Left renal pelvis (tissue), 4 donors: Measurements from ENCODE around the gene OLFM4. TPM values are rescaled to one million over a fixed set of nuclear protein-coding genes. Genes with fewer than 3 reads are reported as not detected.
A peak's percentile ranks its signal among the peaks of the same experiment; 100 is the strongest.
"Not testable (repeated sequence)": the region's sequence is repeated elsewhere in the genome, so short reads cannot be mapped to it uniquely, and the experiment has no call there.

Source experiments
- DNase-seq, 4 donors: peaks; one replicate each; pipeline ENCODE4 v3.0.0-alpha.2; 2013; ENCODE audit warnings: low read depth in 4 of 4, low spot score in 3 of 4
- polyA plus RNA-seq, 4 donors: library from polyadenylated mRNA; unstranded; fragments of 120-200 nt; gene quantifications; one replicate each; pipeline ENCODE4 v1.2.1, GENCODE V29; 2013; ENCODE audit not compliant: insufficient read length in 4 of 4

The OLFM4 gene
- polyA plus RNA-seq, 4 donors, result 0.18 to 0.83 (median 0.57) TPM

DNA sequence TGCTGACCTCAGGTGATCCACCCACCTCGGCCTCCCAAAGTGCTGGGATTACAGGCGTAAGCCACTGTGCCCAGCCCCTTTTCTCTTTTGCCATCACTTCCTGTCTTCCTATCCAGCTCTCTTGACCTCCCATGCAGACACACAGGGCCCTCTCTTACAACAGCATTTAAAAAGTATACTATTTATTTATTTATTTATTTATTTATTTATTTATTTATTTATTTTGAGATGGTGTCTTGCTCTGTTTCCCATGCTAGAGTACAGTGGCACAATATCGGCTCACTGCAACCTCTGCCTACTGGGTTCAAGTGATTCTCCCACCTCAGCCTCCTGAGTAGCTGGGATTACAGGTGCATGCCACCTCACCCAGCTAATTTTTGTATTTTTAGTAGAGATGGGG, 14.6 kb upstream of the OLFM4 start:
- not testable (repeated sequence) for DNase-seq

DNA sequence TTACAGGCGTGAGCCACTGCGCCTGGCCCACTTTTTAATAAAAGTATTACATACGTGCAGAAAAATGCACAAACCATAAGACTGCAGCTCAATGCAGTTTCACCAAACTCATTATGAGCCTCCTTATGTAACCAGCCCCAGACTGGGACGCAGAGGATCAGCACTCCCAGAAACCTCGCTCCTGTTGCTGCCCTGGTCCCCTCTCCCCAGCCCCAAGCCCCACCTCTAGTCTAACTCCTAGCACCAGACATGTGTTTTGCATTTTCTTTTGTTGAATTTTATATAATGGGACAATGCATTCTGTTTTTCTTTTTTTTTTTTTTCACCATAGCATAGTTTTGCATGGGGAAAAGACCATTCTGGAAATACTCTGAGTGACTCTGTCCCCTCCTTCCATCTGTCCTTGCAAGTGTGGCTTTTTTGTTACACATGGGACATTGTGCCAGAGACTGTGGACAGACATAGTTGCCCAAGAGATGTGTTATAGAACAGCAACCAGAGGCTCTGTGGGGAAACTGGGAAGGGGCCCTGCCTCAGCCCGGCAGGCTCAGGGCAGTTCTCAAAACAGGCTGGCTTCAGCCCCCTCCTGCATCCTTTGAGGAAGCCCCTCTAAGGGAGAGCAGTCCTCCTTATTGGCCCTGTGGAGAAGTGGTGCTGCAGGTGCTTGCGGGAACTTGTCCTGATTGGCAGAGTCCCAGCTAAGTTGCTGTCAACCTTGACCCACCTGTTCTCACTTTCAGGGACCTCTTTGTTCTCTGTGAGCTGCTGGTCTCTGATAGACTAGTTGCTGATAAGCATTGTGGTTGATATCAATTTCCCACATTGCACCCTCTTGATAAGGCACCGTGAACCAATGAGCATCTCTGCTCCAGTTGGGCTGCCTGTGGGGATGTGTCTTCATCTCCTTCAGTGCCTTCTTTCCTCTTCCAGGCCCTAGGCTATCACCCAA, 13.8 kb upstream of the OLFM4 start:
- DNase-seq, result no peak

DNA sequence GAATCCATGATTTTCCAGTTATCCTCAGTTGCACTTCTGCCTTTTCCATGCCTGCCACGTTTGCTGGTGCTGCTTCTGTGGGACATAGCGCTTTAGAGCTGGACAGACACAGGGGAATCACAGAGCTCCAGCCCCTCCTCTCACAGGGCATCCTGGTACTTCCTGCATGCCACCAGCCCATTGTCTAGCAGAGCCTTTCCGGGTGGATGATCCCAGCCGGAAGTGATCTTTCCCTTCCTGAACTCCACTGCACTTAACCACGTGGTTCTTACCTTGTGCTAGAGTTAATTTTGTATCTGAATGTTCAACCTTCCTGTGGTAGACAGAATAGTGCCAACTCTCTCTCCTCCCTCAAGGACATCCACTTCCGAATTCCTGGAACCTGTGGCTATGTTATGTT, 12.6 kb upstream of the OLFM4 start:
- DNase-seq, result no peak

DNA sequence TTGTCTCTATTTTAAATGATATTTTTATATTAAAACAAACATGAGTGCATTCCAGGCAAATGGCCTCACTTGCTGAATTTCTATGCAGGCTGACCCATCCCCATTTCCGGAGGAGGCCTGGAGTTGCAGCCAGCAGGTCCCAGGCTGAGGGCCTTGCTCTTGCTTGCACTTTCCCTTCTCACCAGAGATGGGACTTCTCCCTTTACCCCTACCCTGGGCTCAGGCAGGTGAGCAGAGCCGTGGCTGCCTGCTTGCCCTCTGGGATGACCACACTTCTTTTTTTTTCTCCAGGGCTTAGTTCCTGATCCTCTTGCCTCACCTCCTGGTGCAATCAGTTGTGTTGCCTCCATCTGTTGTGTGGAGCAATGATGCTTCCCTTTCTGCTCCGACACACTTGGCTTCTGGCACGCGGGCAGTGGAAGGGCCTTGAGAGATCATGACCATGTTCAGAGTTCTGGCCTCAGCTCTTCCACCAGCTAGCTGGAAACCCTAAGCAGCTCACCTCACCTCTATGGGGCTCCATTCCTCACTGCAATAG, 11.1 kb upstream of the OLFM4 start:
- DNase-seq, result no peak

DNA sequence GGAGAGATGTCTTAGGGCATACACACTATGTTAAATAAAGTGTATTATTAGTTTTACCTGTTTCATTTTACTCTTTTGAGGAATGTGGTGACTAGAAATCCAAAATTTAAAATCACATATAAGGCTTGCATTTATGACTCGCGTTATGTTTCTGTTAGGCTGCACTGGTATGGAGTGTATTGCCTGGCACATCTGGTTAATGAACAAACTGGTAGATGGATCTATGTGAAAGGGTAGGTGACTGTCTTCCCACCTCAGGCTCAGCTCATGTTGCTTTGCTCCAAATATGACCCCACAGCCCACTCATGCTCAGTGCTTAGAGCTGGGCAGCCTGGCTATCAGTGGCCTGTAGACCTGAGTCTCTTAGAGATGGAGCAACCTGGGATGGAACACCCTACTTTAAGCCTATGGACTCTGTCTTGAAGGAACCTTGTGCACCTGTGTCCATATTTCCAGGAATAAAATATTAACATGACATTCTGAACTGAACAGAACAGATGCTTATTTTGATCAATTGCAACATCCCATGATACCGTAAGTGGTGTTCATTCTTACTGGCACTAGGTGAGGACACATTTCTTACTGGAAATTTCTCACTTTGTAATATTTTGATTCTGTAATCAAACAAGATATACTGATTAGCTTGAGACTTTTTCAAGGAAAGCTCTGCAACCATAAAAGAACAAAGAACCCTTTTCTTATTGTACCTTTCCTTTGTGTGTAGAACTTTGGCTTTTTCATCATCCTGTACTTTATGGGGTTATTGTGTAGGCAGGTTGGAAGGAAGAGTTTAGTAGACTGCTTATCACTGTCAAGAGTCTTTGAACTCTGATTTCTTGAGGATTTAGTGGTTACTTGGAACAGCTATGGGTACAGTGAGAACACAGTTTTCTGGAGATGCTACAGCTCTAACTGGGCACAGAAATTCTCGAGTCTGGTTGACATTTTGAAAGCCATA, 9.6 kb upstream of the OLFM4 start:
- DNase-seq, result no peak

DNA sequence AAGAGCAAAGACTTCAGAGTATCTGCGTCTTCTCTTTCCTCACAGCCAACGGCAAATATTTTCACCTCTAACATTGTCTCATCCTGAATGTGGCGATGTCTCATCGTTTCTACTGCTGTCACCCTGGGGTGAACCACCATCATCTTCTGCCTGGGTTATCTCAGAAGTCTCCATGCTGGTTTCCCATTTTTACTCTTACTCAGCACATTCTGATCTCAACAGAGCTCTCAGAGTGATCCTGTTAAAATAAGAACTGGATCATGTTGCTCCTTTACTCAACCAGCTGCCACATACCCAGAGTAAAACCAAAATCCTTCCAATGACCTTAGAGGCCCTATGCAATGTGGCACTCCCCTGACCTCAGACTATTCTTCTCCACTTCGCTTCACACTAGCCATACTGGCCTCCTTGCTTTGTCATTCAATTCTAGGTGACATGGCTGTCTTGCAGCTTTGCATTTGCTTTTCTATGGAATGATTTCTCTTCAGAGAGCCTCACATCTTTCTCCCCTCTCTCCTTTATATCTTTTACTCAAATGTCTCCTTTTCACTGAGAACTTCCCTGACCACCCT, 7.8 kb upstream of the OLFM4 start:
- no peak for DNase-seq

DNA sequence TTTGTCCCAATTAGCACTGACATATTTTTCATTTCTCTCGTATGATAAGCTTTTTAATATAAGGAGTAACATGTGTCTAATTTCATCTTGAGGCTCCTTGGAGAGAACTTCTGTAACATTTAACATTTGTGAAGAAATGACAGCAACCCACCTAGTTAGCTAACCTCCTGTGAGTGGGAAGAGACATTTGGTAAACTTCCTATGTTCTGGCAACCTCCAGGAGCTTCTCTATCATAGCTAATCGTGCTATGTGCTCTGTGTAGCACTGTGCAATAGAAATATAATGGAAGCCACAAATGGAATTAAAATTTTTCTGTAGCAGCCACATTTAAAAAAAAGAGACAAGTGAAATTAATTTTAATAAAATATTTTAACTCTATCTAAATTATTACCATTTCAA, 5.4 kb upstream of the OLFM4 start:
- DNase-seq, result no peak

DNA sequence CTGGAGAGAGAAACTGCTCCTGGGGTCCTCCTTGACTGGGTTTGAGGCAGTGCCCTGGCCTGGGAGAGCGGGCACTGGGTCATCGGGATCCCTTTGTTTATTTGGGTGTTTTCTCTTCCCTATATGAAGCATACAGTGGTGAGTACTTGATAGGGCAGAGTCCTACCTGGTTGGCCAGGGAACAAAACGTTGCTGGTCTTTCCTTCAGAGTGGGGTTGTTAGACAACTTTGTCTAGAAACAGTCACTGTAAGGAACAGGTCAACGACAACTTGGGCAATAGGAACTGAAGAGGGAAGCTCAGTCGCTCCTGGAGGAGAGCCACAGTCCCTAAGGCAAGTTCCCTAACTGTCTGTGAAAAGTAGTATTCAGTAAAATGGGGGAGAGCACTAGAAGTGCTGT, 550 bp upstream of the OLFM4 start:
- no peak for DNase-seq

DNA sequence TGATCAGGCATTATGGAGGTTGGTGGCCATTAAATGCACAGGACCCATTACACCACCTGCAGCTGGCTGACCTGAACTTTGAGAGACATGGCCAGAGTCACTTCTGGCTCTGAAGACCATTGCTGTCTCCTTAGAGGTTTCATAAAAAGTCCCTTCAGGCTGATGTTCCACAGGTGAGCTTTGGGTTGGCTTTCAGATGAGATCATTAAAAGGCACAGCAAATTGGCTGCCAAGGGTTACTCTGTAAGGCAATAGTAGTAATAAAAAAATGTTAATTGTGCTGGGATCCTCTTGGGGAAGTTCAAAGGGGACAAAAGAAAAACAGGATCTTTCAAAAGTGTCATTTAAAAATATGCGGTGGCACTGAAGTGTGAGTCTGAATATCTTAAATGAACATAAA, 4.2 kb downstream of the OLFM4 start:
- DNase-seq, result no peak

DNA sequence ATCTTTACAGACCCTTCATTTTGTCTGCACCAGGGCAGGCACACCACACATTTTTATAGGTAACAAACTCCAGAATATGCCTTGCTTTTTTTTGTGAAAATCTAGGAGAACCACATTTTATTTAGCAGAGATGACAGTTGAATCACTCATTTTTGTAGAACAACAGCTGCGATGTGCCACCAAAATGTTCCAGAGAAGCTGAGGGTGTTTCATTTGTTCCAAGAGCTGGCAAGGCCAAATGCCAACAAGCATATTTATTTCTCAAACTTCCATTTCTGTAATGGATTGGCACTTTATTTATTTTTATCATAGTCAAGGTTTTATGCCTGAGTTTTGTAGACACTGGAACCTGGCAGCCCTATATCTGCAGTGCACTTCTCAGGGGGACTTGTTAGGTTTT, 10.4 kb downstream of the OLFM4 start:
- no peak for DNase-seq

DNA sequence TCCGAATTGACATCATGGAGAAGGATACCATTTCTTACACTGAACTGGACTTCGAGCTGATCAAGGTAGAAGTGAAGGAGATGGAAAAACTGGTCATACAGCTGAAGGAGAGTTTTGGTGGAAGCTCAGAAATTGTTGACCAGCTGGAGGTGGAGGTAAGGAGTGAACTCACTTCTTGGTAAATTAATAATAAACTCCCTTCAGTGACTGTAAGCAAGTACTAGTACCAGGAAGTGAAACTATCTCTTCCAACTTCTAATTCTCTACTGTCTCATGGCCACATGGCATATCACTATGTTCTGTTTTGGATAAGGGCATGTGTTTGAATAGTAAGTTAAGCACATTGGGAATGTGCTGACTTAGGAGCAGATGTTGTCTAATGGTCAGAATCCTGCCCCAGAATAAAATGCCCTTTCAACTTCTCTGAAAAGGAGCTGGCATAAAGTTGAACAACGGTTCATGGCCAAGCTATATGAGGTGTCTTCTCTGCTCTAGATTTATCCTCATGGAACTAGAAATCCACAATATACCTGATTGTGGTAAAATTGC, 13.4 kb downstream of the OLFM4 start:
- DNase-seq, result no peak

DNA sequence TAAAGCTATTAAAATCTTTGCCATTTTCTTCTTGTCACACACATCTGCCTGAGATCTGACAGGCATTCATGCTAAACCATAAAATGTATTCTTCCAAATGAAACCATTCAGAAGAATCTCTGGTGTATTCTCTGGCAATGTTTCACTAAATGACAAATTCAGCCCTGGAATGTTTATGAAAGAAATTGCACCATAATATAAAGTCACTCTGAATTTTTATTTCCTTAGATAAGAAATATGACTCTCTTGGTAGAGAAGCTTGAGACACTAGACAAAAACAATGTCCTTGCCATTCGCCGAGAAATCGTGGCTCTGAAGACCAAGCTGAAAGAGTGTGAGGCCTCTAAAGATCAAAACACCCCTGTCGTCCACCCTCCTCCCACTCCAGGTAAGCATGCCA, 14.3 kb downstream of the OLFM4 start:
- peak in 1 of 4 donors; percentile 18 for DNase-seq

DNA sequence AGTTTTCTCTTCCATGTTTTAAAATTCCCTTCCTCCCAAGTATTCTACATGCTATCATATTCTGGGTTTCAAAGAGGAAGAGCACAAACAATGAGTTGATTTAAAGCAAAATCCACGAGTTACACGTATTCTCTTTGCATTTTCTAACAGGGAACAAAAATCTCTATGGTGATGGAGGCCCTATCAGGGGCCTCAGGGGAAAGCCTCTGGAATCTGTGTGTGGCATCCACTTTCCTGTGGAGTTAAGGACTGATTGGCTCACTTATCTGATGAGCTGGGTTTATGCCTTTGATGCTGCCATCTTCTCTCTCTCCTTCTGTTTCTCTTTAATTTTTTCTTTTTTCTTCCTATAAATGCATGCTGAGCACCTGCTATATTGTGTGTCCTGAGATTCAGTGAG, 14.8 kb downstream of the OLFM4 start:
- no peak for DNase-seq

DNA sequence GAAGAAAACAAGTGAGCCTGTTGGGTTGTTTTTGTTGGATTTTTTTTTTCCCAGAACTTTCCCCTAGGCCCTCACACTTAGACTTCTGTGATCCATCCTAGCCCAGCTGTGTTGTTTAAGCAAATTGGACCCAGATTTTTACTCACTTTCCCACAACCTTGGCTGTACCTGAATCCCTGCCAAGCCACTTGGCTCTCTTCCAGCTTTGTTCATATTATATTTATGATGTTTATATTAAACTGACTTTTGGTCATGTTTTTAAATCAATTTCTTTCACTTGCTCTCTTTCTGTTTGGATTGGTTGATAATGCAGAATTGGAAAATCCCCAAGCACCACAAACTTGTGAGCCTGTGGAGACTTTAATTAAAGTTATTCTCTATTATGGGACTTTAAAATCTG, 16.6 kb downstream of the OLFM4 start:
- peak; percentile 62 to 72 (median 68) for DNase-seq

DNA sequence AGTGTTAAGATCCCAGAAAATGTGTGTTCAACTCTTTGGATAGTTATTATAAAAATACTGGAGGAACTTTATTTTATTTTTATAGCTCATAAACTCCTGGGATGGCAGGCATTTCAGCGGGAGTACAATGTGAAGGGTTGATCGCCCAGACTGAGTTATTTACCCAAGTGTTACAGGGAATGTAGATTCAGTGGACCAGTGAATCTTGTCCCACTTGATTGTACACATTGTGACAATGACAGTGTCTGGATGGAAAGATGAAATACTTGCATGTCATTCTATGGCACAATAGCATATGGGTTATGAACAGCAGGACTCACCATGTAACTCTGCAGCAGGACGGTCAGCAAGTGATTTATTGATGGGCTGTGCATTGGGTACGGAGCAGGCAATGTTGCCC, 20.3 kb downstream of the OLFM4 start:
- no peak for DNase-seq

DNA sequence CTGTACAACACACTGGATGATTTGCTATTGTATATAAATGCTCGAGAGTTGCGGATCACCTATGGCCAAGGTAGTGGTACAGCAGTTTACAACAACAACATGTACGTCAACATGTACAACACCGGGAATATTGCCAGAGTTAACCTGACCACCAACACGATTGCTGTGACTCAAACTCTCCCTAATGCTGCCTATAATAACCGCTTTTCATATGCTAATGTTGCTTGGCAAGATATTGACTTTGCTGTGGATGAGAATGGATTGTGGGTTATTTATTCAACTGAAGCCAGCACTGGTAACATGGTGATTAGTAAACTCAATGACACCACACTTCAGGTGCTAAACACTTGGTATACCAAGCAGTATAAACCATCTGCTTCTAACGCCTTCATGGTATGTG, 21.5 kb downstream of the OLFM4 start:
- DNase-seq, result no peak

DNA sequence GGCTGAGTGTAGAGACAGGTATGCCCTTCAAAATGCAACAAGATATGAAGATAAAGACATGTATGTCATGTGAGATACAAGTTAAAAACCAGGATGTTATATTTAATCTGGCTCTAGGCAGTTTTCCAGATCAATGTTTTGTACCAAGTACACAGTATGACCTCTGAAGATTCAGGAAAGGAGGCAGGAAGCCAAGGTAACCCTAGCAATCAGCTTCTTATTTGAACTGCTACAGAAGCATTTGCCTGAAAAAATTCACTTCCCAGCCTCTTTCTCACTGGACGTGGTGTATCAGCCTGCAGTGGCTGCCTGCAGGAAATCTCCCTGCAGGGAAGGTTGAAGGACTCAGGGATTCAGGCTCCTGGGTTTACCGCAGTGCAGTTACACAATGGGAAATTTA, 24.1 kb downstream of the OLFM4 start:
- no peak for DNase-seq

DNA sequence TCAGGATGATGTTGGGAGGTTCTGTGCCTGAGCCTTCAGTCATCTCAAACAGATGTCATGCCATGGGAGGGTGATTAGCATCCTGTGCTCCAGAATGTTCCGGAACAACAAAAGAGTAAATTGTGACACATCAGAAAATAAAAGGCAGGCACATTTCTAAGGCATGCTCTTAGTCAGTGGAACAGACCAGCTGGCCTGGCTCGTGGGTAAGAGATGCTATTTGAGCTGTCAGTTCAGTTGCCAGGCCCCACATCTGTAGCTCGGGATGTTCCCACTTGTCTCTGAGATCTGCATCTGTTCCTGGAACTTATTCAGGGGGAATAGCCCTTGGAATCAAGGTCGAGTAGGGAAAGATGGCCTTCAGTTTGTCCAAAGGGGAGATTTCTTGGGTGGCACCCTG, 26.0 kb downstream of the OLFM4 start:
- no peak for DNase-seq

DNA sequence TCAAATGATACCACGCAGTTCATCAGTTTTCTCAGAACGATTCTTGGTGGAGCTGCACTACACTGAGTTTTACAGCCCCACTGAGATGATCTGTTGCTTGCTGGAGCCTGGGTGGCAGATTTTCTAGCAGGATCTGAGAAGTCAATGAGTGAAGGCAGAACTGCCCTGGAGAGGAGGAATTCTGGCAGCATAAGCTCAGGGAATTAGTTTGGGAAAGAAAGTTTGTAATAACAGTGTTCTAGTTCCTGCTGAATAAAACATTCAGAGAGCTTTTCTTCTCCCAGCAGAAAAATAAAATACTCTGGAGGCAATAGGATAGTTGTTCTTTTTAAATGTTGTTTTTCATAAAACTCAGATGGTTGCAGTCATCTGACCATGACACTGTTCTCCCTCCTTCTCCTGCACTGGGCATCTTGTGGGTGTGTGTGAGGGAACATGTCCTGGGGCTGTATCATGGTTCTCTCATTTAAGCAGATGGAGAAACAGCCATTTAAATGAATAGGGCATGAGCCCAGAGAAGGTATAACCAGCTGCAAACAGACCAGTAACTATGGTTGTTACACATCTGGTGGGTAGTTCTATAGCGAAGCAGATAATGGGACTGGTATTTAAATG, 29.6 kb downstream of the OLFM4 start:
- no peak for DNase-seq

DNA sequence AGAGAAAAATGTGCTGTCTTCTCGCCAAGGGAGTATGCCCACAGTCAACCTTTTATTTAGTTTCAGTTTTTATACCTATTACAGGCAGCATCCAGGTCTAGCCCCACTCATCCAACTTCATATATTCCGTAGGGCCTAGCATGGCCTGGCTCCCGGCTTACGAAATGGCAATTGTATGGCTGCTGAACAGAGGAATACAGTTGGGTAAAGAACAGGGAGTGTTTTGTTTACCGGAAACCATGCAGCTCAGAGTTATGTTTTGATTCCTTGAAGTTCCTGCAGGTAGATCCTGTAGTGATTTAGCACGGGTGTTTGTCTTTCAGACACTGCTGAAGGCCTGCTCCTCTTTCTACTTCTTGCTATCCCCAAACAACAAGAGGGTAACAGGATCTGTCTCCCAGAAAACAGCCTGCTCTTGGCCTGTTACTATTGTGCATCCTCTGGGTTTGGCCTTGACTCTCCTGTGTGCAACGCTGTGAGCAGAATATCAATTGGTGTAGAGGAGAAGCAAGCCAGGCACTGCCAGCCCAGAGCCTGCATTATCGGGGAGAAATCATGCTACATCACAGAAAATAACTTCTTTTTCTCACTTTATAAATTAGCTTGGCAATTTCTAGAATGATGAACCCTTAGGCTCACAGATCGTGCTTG, 32.4 kb downstream of the OLFM4 start:
- no peak for DNase-seq
